GM21529 (cell line): ENCODE results near the gene GNG7.
"Not testable (repeated sequence)": the region's sequence is repeated elsewhere in the genome, so short reads cannot be mapped to it uniquely, and the experiment has no call there.

Source experiments
- ATAC-seq: cut with Tn5 transposase; IDR thresholded peaks from one replicate; pipeline ENCODE4 v1.9.1; 2021; ENCODE audit not compliant: unreplicated experiment

Gene GNG7

DNA sequence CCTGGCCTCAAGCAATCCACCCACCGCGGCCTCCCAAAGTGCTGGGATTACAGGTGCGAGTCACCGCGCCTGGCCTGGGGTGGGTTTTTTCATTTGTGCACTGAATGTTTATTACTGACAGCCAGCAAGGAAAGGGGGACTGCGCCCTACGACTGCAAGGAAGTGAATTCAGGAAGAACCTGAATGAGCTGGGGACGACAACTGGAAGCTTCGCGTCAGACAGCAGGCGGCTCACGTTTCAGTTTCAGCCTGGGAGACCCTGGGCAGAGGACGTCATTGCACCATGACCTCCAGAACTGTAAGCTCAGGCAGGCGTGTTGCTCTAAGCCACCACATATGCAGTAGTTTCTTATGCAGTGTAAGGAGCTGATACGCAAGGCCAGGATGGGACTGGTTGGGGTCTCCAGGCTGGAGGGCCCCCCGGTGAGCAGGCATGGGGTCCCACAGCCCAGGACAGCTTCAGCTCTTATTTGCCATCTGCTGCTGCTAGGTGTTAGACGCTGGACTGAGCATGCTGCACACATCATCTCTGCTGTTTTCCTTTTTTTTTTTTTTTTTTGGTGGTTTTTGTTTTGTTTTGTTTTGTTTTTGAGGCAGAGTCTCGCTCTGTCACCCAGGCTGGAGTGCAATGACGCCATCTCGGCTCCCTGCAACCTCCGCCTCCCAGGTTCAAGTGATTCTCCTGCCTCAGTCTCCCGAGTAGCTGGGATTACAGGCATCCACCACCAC lies 160.0 kb downstream of the GNG7 start:
- no peak for ATAC-seq

DNA sequence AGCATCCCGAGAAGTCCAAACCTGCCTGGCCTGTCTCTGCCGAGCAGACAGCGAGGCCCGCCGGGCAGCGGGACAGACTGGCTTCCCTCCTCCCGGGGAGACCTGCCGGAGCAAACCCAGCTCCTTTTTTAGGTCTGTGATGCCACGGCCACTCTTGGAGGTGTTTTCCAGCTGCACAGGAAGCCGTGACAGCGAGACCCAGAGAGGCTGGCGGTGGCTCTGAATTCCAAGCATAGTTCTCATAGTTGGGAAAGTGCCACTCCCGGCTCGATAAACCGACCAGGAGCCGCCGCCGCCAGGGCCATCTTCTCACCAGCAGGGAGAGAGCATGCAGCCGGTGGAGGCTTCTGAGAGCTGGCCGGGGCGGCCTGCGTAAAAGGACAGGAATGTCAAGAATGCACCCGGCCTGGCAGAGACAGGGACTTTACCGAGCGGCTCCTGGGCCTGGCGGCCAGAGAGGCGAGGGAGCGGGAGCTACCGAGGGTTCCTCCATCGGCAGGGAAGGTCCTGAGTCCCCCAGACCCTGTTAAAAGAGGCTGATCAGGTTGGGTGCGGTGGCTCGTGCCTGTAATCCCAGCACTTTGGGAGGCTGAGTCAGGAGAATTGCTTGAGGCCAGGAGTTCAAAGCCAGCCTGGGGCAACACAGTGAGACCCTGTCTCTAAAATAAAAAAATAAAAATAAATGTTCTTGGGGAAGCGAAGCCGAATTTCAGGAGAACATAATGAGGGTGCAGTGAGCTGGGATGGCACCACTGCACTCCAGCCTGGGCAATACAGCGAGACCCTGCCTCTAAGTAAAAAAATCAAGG lies 161.6 kb downstream of the GNG7 start:
- ATAC-seq: no peak

DNA sequence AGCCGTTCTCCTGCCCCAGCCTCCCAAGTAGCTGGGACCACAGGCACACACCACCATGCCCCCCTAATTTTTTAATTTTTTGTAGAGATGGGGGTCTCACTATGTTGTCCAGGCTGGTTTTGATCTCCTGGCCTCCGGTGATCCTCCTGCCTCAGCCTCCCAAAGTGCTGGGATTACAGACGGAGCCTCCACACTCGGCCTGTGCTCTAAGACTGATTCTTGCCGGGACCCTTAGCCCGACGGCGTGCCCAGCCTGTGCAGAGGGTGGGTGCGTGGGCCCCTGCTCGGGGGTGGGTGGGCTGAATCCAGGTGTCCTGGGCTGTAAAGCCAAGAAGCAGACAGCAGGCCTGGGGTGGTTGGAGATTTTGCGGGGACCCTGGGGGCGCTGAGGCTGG lies 162.2 kb downstream of the GNG7 start:
- ATAC-seq: no peak

DNA sequence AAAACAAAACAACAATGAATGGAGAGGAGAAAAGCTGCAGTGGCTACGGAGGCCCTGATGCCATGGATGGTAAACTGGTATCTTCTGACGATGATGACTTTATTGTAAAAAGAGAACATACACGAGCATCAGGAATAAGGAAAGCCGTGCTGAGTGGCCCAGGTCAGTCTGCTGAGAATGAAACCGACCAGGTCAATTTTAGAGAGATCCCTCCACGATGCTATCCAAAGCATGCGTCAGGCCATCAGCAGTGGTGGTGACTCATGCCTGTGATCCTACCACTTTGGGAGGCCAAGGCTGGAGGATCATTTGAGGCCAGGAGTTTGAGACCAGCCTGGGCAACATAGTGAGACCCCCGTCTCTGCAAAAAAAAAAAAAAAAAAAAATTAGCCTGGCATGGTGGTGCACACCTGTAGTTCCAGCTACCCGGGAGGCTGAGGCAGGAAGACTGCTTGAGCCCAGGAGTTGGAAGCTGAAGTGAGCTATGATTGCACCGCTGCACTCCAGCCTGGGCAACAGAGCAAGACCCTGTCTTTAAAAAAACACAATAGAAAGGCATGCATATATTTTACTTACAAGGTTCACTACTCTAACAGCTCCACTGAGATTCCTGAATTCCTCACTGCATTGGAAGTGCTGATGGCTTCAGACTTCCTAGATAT lies 164.3 kb downstream of the GNG7 start:
- ATAC-seq: no peak

DNA sequence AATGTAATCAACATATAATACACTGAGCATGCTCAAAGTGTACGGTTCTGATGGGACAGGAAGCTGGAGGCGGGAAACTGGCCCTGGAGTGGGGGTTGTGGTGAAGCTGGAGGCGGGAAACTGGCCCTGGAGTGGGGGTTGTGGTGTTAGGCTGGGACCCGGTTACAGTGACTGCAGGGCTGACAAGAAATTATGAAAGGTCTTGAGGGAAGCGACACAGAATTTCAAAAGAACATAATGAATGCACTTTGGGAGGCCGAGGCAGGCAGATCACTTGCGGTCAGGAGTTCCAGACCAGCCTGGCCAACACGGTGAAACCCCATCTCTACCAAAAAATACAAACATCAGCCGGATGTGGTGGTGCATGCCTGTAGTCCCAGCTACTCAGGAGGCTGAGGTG lies 164.9 kb downstream of the GNG7 start:
- ATAC-seq: not testable (repeated sequence)

DNA sequence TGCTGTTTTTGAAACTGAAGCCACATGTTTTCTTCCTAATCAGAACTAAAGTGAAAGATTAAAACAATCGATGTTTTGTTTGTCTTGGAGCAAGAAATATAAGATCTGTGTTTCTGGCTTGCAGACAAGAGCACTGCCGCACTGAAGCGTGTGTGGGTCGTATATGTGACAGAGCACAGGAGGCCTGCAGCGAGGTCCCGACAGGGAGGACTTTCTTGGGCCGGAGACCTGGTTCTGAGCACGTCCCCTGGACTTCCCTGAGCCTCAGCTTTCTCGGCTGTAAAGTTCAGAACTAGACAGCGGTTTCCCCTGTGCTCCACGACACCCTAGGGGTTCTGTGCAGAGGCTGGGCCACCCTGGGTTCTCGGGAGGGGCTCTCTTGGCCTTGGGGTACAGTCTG lies 166.0 kb downstream of the GNG7 start:
- ATAC-seq: no peak

DNA sequence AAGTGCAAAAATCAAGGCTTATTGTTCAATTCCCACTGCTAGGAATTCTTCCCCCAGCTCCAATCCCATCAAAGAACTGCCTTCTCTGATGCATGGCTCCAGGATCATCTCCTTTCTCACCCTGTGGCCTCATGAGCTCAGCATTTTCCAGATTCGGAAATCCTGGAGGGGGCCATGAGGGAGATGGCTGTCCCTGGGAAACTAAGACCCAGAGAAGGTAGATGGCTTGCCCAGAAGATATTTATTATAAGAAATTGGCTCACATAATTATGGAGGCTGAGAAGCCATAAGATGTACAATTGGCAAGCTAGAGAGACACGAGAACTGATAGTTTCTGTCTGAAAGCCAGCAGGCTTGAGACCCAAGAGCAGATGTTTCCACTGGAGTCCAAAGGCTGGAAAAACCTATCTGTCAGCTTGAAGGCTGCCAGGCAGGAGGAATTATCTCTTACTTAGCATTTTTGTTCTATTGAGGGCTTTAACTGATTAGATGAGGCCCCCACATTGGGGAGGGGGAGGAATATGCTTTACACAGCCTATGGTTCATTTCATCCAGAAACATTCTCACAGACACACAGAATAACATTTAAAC lies 168.0 kb downstream of the GNG7 start:
- no peak for ATAC-seq

DNA sequence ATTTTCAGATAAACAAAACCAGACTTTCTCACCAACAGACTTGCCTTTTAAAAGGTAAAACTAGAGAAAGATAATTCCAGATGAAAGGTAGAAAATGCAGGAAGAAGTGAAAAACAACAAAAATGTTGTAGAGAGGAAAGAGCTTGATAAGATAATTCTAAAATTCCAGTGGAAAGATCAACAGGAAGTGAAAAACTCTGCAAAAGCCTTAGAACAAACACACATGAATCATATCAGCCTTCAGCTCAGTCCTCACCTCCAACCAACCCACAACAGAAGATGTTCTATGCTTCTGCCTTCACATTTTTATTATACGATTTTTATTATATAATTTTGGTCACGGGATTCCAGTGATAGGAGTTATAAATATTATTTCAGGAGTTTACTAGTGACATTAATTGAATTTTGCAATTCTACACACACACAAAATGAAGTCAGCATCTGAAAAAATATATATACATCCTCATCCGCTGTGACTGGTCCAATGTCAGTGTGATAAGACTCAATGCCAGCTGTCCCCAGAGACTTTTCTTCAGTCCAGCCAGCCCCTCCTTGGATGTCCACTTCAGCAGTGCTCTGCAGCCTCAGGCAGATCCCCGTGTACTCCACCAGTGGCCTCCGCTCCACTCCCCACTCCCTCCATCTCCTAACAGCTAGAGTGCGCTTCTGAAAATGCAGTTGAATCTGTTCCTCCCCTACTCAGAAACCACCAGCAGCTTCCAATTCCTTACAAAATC lies 168.6 kb downstream of the GNG7 start:
- no peak for ATAC-seq

DNA sequence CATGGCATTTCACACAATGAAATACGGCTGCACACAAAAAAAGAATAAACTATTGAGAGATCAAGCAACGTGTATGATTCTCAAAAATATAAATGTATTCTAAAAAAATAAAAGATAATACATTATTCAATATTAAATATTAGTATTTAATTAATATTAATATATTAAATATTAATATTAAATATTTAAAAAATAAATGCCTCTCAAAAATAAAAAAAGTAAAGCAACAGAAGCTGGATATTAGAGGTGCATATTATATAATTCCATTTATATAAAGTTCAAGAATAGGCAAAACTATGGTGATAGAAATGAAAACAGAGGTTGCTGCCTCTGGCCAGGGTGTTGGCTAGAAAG lies 169.4 kb downstream of the GNG7 start:
- no peak for ATAC-seq

DNA sequence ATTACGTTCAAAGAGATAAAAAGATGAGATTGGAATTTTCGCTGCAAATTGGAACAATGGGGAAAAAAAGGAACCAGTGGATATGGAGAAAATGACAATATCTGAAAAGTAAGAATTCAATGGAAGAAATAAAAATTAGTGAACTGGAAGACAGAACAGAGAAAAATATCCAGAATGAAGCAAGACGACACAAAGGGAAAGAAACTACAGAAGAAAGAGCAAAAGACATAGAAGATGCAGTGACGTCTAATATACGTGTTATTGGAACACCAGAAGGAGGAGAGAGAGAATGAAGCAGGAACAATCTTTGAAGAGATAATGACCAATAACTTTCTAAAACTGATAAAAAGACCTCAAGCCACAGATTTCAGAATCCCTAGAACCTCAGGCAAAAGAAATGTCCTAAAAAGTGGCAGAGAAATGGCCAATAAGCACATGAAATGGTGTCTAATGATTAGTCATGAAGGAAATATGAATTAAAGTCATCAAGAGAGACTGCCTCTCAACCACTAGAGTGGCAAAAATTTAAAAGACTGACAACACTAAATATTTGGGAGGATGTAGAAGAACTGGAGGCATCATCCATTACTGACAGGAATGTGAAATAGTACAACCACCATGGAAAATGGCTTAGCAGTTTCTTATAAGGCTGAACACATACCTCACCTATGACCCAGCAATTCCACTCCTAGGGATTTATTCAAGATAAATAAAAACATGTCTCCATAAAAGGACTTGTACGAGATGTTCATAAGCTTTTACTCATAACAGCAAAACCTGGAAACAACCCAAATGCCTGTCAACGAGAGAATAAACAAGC lies 170.0 kb downstream of the GNG7 start:
- no peak for ATAC-seq

DNA sequence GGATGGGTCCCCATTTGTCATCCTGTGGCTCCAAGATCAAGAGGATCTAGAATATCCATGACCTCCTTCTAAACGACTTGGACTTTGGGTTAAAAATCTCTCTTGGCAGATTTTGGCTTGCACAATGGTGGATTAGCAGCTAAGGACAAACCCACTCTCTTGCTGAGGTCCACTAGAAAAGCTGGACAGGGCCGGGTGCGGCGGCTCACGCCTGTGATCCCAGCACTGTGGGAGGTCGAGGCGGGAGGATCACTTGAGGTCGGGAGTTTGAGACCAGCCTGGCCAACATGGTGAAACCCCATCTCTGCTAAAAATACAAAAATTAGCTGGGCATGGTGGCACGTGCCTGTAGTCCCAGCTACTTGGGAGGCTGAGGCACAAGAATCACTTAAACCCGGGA lies 172.6 kb downstream of the GNG7 start:
- not testable (repeated sequence) for ATAC-seq

DNA sequence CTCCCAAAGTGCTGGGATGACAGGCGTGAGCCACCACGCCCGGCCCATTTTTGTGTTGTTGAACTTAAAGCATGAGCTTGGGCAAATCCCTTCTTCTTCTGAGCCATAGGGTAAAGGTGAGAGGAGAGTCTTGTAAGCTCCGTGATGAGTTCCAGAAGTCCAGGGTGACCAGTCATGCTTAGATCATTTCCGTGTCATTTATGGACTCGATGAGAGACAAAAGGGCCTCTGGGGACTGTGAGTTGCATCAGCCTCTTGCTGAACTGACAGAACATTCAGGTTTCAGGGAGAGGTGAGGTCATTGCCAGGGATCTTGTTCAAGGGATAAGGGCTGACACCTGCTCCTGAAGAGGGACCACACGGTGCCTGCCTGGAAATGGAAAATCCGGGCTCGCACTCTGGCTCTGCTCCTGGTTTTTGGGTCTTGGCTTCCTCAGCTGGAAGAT lies 173.0 kb downstream of the GNG7 start:
- no peak for ATAC-seq

DNA sequence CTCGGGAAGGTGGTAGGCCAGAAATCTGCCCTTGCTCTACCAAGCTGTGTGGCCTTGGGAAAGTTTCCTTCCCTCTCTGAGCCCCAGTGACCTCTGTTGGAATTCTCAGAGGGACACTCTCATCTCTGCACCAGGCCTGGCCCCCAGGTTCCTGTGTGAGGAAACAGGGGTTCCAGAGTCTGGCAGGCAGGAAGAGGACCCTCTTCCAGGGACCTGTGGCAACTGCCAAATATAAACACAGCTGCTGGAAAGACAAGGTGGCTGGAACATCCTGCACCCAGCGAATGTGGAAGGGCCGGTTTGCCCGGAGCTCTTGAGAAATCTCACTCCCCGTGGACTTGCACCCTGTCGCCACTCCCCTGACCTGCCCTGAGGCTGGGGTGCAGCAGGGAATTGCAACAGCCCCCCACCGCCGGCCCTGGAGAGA lies 173.8 kb downstream of the GNG7 start:
- no peak for ATAC-seq

DNA sequence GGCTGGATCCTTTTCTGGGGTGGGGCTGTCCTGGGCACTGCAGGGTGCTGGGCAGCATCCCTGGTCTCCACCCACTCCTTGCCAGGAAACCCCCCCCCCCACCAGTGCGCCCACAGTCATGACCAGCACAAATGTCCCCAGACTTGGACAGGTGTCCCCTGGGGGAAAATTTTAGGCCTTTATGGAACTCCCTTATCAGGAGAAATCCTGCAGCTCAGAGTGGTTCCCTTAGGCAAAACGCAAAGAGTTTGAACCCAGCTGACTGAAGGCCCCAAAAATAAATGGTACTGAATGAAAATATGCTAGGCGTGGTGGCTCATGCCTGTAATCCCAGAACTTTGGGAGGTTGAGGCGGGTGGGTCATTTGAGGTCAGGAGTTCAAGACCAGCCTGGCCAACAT lies 174.8 kb downstream of the GNG7 start:
- no peak for ATAC-seq

DNA sequence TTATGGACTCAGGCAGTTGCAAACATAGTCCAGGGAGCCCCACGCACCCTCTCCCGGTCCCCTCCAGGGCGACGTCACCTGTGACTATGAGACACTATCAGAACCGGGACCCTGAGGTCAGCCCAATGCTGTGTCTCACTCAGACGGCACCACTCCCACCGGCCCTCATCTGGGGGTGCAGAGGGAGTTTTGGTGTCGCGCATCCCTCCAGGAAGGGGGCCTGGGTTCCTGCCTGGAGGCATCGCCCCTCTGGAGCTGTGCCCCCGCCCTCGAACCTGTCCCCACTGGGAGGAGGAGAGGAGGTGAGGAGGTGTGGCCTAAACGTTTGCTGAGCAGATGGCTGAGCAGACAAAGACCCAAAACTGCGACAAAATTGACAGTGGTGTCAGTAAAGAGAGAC lies 175.3 kb downstream of the GNG7 start:
- no peak for ATAC-seq

DNA sequence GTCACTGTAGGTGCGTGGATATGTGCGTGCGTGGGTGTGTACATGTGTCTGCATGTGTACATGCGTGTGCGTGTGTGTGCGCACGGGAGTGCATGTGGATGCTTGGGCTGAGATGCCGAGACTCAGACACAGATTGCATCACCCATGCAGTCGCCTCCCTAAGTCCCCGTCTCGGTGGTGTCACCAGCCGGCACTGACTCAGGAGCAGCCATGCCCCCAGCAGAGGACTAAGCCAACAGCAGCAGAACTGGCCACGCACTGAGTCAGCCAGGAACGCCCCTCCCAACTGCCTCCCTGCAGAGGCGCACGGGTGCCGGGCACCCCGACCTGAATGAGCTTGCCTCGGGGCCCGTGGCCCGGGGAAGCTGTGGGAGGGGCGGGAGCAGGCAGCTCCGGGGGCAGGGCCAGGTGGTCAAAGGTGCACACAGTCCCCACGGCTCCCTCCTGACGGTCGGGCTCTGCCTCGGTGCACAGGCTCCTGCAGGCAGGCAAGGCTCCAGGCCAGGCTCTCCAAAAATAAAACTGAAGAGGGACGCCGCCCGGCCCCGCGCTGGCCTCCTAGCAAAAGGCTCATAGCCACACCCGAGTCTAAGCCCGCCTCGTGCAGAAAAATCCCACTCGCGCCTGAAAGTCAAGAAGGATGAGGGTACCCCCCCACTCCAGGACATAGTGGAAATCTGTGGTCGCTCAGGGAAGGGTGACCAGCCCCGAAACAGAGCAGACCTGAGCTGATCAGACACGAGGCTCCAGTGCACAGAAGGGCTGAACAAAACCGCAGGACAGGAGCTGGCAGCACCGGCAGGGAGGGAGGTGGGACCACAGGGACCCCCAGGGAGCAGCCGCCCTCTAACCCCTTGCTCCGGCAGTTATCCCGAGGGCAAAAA lies 177.4 kb downstream of the GNG7 start:
- no peak for ATAC-seq

DNA sequence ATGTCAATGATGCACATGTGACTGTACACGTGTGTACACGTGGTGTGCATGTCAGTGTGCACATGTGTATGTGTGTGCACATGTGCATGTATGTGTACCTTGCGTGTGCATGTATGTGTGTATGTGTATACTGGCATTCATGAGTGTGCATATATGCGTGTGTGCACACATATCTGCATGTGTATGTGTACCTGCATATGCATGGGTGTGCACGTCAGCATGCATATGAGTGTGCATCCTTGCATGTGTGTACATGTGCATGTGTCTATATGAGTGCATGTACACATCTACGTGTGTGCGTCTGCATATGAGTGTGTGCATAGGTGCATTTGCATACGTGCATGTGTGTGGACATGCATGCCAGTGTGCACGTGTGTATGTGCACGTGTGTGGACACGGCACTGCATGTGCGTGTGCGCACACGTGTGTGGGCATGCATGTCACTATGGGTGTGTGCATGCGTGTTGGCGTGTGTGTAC lies 178.1 kb downstream of the GNG7 start:
- ATAC-seq: no peak

DNA sequence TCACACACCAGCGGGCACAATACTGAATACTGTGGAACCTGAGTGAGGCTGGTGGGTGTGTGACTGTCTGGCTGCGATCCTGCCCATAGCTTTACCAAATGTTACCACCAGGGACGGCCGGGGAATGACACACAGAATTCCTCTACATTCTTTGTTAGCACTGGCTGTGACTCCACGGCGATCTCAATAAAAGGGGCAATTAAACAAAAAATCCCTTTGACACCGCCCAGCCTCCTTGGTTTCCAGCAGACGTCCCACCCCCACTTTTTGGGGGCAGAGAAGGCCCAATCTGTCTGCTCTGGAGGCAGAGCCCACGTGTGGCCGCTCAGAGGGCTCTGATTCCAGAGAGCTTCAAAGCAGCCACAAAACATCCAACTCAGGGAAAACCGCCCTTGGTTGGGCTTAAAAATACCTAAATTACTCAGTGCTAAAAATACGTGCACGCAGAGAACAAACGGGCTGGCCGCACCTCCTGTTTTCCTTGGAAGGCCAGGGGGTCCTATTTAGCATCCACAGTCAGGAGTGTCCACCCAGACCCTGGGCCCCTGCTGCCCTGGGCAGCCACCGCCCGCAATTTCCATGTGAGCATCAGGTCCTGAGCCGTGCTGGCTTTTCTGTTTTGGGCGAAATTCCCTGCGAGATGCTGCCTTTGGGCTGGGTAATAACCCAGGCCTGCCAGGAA lies 178.7 kb downstream of the GNG7 start:
- ATAC-seq: no peak
